GM18505 (cell line): Measurements from ENCODE around the gene ABCC1.
"Not testable (repeated sequence)": the region's sequence is repeated elsewhere in the genome, so short reads cannot be mapped to it uniquely, and the experiment has no call there.

Experiments
- ATAC-seq: cut with Tn5 transposase; IDR thresholded peaks from one replicate; pipeline ENCODE4 v1.9.1; 2021; ENCODE audit not compliant: unreplicated experiment
- POLR2A ChIP-seq: IDR thresholded peaks from 4 replicates; pipeline ENCODE4 v1.6.1; 2011; ENCODE audit warnings: borderline replicate concordance; ENCODE audit not compliant: insufficient read depth, insufficient read length; ENCODE audit errors: extremely low read depth

ABCC1 gene

DNA sequence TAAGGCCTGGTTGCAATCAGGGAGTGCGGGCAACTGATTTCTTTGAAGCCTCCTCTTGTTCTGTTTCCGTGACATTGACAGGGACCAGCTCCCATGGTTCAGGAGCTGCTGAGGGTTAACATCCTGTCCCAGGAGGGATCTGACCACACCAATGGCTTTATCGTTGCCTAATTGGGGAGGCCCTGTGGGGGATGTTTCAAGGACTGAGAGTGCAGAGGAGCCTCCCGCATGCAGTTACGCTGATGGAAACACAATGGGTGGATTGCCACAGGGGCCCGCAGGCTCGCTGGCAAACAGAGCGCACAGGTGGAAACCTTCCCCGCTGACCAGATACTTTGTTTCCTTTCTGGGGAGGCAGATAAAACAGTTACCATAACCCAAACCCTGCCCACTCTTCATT is 23.8 kb upstream of the ABCC1 start:
- no peak for TF ChIP-seq POLR2A
- no peak for ATAC-seq

- TF ChIP-seq POLR2A: no peak
- ATAC-seq: no peak
Observed at GRCh38 chr16:15928261-15929104, 20.9 kb upstream of the ABCC1 start.

DNA sequence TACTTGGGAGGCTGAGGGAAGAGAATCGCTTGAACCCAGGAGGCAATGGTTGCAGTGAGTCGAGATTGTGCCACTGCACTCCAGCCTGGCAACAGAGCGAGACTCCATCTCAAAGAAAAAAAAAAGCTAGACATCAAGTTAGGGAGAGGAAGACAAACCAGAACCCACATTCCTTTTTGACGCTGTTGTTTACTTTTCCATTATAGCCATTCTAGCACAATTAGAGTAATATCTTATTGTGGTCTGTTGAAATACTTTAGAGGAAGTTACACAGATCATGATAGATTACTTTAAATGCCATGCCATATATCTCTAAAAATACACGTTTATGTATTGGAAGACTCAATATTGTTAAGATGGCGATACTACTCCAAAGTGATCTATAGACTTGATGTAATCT is 16.5 kb upstream of the ABCC1 start:
- no peak for ATAC-seq
- TF ChIP-seq POLR2A: no peak

DNA sequence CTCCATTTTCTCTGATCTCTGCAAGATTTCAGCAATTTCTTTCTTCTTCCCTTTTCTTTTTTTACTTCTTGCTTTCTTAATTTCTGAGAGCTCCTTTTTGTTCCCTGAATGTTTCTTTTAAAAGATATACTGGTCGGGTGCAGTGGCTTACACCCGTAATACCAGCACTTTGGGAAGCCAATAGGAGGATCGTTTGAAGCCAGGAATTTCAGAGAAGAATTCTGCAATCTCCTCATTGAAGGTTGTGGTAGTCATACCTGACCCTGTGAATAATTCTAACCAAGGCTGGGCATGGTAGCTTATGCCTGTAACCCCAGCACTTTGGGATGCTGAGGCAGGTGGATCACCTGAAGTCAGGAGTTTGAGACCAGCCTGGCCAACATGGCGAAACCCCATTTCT is 15.6 kb upstream of the ABCC1 start:
- TF ChIP-seq POLR2A: no peak

GRCh38 chr16:15934991-15935390 is 14.4 kb upstream of the ABCC1 start:
- ATAC-seq: no peak
- TF ChIP-seq POLR2A: no peak

More for the DNA sequence above, 15.6 kb upstream of the ABCC1 start:
- no peak for ATAC-seq

DNA sequence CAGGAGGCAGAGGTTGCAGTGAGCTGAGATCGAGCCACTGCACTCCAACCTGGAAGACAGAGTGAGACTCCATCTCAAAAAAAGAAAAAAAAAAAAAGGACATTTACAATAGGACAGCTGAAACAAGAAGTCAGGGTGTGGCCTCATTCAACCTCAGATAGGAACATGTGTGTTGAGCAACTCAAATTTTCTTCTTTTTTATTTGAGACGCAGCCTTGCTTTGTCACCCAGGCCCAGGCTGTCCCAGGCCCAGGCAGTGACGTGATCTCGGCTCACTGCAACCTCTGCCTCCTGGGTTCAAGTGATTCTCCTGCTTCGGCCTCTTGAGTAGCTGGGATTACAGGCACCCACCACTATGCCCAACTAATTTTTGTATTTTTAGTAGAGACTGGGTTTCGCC is 12.6 kb upstream of the ABCC1 start:
- ATAC-seq: not testable (repeated sequence)

- no peak for ATAC-seq
- TF ChIP-seq POLR2A: no peak
Observed at GRCh38 chr16:15942931-15943690, 6.3 kb upstream of the ABCC1 start.

GRCh38 chr16:15946257-15947044 is 3.0 kb upstream of the ABCC1 start:
- no peak for TF ChIP-seq POLR2A
- ATAC-seq: no peak

GRCh38 chr16:15947983-15948509 is 1.4 kb upstream of the ABCC1 start:
- TF ChIP-seq POLR2A: no peak
- ATAC-seq: no peak

DNA sequence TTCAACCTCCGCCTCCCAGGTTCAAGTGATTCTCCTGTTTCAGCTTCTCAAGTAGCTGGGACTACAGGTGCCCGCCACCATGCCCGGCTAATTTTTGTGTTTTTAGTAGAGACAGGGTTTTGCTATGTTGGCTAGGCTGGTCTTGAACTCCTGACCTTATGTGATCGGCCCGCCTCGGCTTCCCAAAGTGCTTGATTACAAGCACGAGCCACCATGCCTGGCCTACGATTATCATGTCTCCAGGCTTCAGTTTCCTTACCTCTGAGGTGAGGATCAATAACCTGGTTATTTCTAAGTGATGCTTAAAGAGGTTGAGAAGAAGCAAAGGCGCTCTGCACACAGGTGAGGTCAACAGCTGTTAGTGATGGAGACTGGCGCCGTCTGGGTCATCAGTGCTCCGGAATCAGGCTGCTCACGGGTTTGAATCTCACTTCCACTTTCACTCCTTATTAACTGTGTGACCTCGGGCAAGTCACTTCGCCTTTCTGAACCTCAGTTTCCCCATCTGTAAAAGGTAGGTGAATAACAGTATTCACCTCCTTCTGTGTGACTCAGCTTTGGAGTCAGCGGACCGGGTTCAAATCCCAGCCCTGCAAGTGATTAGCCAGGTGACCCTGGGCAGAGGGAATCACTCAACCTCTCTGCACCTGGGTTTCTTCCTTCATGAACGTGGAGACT is 745 bp upstream of the ABCC1 start:
- ATAC-seq: no peak
- TF ChIP-seq POLR2A: no peak

DNA sequence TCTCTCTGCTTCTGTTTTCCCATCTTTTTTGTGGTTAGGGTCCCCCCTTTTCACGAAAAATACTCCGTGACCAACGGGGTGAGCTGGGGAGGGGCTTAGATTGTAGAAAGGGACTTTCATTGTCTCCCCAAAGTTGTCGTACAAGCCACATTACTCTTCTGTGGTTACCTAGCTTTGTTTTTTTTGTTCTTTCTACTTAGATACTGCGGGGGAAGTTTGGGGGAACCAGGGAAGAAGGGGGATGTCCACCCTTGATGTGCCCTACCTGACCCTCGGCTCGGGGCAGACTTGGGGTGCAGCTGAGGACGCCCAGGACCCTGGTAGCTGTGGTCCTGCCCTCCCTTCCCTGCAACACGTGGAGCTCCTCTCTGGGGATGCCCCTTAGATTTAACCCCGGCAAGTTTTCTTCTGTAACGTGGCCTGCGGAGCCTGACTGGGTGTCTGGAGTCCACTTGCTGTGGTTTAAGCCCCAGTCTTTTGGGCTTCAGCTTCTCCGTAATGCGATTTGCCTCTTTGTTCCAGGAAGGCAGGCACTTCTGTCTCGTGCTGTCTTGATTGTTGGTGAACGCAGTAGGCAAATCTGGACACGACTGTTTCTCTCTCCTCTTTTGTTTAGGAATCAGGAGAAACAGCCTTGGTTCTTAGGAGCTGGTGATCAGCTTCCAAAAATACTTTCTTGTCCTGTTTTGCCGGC is 892 bp downstream of the ABCC1 start:
- no peak for ATAC-seq
- TF ChIP-seq POLR2A: no peak

GRCh38 chr16:15950869-15951268 is 1.5 kb downstream of the ABCC1 start:
- ATAC-seq: no peak
- no peak for TF ChIP-seq POLR2A
